ENCODE results near the gene BRDT.

- TF ChIP-seq CTCF (IDR thresholded peaks at IDR 0.05) (no peak), POLR2A (IDR thresholded peaks at IDR 0.05) (no peak)
Observed at GRCh38 chr1:91919962-91920361, 29.2 kb upstream of the BRDT start.
